Nephron progenitor cell (in vitro differentiated cells): ENCODE results near the gene AHRR.

ENCODE experiments used
- DNase-seq: peaks from one replicate; pipeline ENCODE4 v3.0.0; 2021
- H3K27ac Mint-ChIP-seq: 2 replicates; pipeline ENCODE4 v1.8.0; 2021; ENCODE audit warnings: mild to moderate bottlenecking, moderate library complexity, mixed read lengths
- H3K27me3 Mint-ChIP-seq: 2 replicates; pipeline ENCODE4 v1.8.0; 2021; ENCODE audit warnings: mild to moderate bottlenecking, low read depth, mixed read lengths; ENCODE audit not compliant: poor library complexity
- H3K36me3 Mint-ChIP-seq: 2 replicates; pipeline ENCODE4 v1.8.0; 2021; ENCODE audit warnings: low read depth, mixed read lengths
- H3K4me1 Mint-ChIP-seq: 2 replicates; pipeline ENCODE4 v1.8.0; 2021; ENCODE audit warnings: mixed read lengths
- H3K4me3 Mint-ChIP-seq: 2 replicates; pipeline ENCODE4 v1.8.0; 2021; ENCODE audit warnings: mild to moderate bottlenecking, moderate library complexity, mixed read lengths
- H3K9me3 Mint-ChIP-seq: 2 replicates; pipeline ENCODE4 v1.8.0; 2021; ENCODE audit warnings: mild to moderate bottlenecking, moderate library complexity, mixed read lengths
- CTCF ChIP-seq: fragments of 200-600 bp; sonication (generic); IDR thresholded peaks from 2 replicates; pipeline ENCODE4 v1.5.0; 2021; ENCODE audit warnings: antibody characterized with exemption

The AHRR gene

GRCh38 chr5:477871-478270 is 156.4 kb downstream of the AHRR start:
- H3K27me3 Mint-ChIP-seq = peaks cover 46% of the 10 kb centered on the region
- H3K4me3 Mint-ChIP-seq = no peak overlapping the region
- H3K36me3 Mint-ChIP-seq = no peaks in the 10 kb centered on the region
- no peak for TF ChIP-seq CTCF
- H3K27ac Mint-ChIP-seq = no peak overlapping the region
- DNase-seq = no peak
- H3K9me3 Mint-ChIP-seq = no peaks in the 10 kb centered on the region
- H3K4me1 Mint-ChIP-seq = peaks cover 3% of the 10 kb centered on the region

DNA sequence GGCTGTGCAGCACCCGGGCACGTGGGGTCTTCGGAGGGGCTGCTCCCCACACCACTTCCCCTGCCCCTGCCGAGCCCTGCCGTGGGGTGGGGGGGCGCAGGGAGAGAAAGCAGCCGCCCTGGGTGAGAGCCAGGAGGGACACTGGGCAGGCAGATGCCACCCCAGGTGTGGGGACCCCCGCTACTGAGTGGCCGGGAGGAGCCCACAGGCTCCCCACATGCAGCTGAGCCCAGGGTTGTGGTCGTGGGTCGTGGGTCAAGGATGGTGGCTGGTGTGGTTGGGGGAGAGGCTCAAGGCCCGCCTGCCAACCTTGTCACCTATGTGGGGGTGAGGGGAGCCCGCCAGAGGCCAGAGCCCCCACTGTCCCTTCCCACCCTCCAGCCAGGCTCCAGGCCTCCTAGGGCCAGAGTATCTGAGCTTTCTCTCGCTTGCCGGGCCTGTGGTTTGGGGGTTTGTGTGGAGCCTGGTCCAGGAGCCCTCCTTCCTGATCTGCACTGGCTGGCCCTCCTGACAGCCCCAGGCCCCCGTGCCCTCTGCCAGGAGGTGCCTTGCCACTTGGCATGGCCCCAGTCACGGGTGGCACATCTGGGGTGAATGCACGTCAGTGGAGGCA is 157.0 kb downstream of the AHRR start:
- Mint-ChIP-seq H3K27ac (no peak overlapping the region), H3K9me3 (no peaks in the 10 kb centered on the region), H3K4me3 (no peak overlapping the region), H3K4me1 (peaks cover 3% of the 10 kb centered on the region), H3K27me3 (peaks cover 46% of the 10 kb centered on the region), H3K36me3 (no peaks in the 10 kb centered on the region)
- no peak for DNase-seq
- no peak for TF ChIP-seq CTCF

GRCh38 chr5:478982-479535 is 157.5 kb downstream of the AHRR start:
- Mint-ChIP-seq H3K27ac (no peak overlapping the region), H3K36me3 (no peaks in the 10 kb centered on the region), H3K9me3 (no peaks in the 10 kb centered on the region), H3K27me3 (peaks cover 41% of the 10 kb centered on the region), H3K4me3 (no peak overlapping the region), H3K4me1 (no peaks in the 10 kb centered on the region)
- no peak for DNase-seq
- no peak for TF ChIP-seq CTCF

DNA sequence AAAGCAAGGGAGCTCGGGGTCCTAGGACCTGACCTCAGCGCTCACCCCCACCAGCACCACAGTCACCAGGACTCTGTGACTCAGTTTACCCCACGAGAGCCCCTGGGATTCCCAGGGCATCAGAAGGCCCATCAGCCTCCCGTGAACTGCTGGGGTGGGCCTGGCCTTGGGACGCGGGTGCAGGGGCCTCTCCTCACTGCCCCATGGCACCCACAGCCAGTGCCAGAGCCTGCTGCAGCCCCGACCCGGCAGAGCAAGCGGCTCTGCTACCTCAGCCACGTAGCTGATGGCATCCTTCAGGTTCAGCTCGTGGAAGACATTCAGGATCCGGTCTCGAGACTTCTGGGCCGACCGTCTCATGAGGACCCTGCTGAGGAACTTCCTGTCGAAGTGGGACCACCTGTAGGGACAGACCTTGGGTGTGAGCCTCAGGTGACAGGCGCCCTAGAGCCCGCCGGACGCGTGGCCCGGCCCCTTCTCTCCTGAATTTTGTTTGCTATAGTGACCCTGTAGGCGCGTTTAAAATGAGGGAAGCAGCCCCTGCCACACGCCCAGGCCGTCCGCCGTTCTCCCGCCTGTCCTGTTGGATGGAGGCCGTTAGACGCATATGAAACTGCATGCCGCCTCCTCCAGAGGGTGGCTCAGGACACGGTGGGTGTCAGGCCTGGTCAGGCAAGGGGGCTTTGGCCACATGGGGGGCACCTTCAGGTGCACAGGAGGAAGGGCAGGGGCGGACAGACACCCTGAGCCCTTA is 158.2 kb downstream of the AHRR start:
- Mint-ChIP-seq H3K27ac (no peak overlapping the region), H3K36me3 (no peaks in the 10 kb centered on the region), H3K4me1 (no peaks in the 10 kb centered on the region), H3K4me3 (no peak overlapping the region), H3K27me3 (peaks cover 36% of the 10 kb centered on the region), H3K9me3 (no peaks in the 10 kb centered on the region)
- no peak for DNase-seq
- TF ChIP-seq CTCF = no peak

- Mint-ChIP-seq H3K27me3 (peaks cover 26% of the 10 kb centered on the region), H3K27ac (no peak overlapping the region), H3K4me1 (no peaks in the 10 kb centered on the region), H3K9me3 (no peaks in the 10 kb centered on the region), H3K36me3 (no peaks in the 10 kb centered on the region), H3K4me3 (no peak overlapping the region)
- no peak for DNase-seq
- TF ChIP-seq CTCF = no peak
Observed at GRCh38 chr5:481347-481746, 159.8 kb downstream of the AHRR start.
